ENCODE data around the gene NIM1K. TPM values are rescaled to one million over a fixed set of nuclear protein-coding genes. Genes with fewer than 3 reads are reported as not detected.

The NIM1K gene
- total RNA-seq, 1 experiment from 2014 or later, result 0.59 TPM

- no peaks in the 10 kb centered on the region for H3K9me3 ChIP-seq (ENCODE audit: control insufficient read depth, insufficient read depth, low read depth, low read length)
- DNase-seq (ENCODE audit: low read depth, low spot score) (no peak), ATAC-seq (no peak)
- TF ChIP-seq TCF7L2 (IDR thresholded peaks at IDR 0.05; ENCODE audit: low read depth, low read length) (no peak), POLR2AphosphoS5 (IDR thresholded peaks at IDR 0.05; ENCODE audit: low read depth, low read length) (no peak), SIN3A (IDR thresholded peaks at IDR 0.05; ENCODE audit: borderline replicate concordance, insufficient read depth, low read depth, low read length) (no peak), CTCF (IDR thresholded peaks at IDR 0.05) (no peak), REST (IDR thresholded peaks at IDR 0.05; ENCODE audit: insufficient read depth in 1 of 2, low read depth in 2 of 2, low read length in 1 of 2) (no peak)
- no peak overlapping the region for H3K4me3 ChIP-seq (ENCODE audit: low read depth in 2 of 2, low read length in 2 of 2)
- no peak overlapping the region for H3K27ac ChIP-seq (ENCODE audit: low read length)
- CTCF ChIA-PET, result no interaction called here
- no peaks in the 10 kb centered on the region for H3K4me1 ChIP-seq (ENCODE audit: control insufficient read depth, insufficient read depth, low read length)
- no TSS peak for BruUV-seq (replicated peaks)
- intact Hi-C loops (cut with micrococcal nuclease; ENCODE audit: unreplicated experiment) (no loop called here), in situ Hi-C loops (cut with HindIII; ENCODE audit: low pct_unique_long_range_greater_than_20kb, low sequenced_read_pairs) (no loop called here)
- H3K36me3 ChIP-seq (ENCODE audit: control insufficient read depth, insufficient read depth, low read length), result no peaks in the 10 kb centered on the region
- POLR2A ChIA-PET, result no interaction called here
- H3K27me3 ChIP-seq (ENCODE audit: control insufficient read depth, insufficient read depth, low read length), result peaks cover 2% of the 10 kb centered on the region
Observed at GRCh38 chr5:43279548-43280274, 87.7 kb downstream of the NIM1K start.

- Histone ChIP-seq H3K27me3 (ENCODE audit: control insufficient read depth, insufficient read depth, low read length) (peaks cover 2% of the 10 kb centered on the region), H3K4me1 (ENCODE audit: control insufficient read depth, insufficient read depth, low read length) (no peaks in the 10 kb centered on the region), H3K36me3 (ENCODE audit: control insufficient read depth, insufficient read depth, low read length) (no peaks in the 10 kb centered on the region), H3K9me3 (ENCODE audit: control insufficient read depth, insufficient read depth, low read depth, low read length) (no peaks in the 10 kb centered on the region), H3K4me3 (ENCODE audit: low read depth in 2 of 2, low read length in 2 of 2) (no peak overlapping the region), H3K27ac (ENCODE audit: low read length) (no peak overlapping the region)
- in situ Hi-C loops (cut with HindIII; ENCODE audit: low pct_unique_long_range_greater_than_20kb, low sequenced_read_pairs), result no loop called here
- BruUV-seq (replicated peaks), result no TSS peak
- ChIA-PET CTCF (interaction anchor here (0.6 kb wide), 1 partner anchor 54 kb away, joined by 4 read pairs; no protein-coding TSS in a partner anchor), POLR2A (no interaction called here)
- ATAC-seq, result no peak
- TF ChIP-seq POLR2AphosphoS5 (IDR thresholded peaks at IDR 0.05; ENCODE audit: low read depth, low read length) (no peak), CTCF (IDR thresholded peaks at IDR 0.05) (no peak), SIN3A (IDR thresholded peaks at IDR 0.05; ENCODE audit: borderline replicate concordance, insufficient read depth, low read depth, low read length) (no peak), REST (IDR thresholded peaks at IDR 0.05; ENCODE audit: insufficient read depth in 1 of 2, low read depth in 2 of 2, low read length in 1 of 2) (no peak), TCF7L2 (IDR thresholded peaks at IDR 0.05; ENCODE audit: low read depth, low read length) (no peak)
- DNase-seq (ENCODE audit: low read depth, low spot score), result no peak
- intact Hi-C loops (cut with micrococcal nuclease; ENCODE audit: unreplicated experiment), result no loop called here
Observed at GRCh38 chr5:43281840-43282658, 90.0 kb downstream of the NIM1K start.

Measured in Panc1 (cell line).